IPS DF 6.9 (cell line): ENCODE results near the gene C3orf33.

Experiments
- DNase-seq: peaks from one replicate; pipeline ENCODE4 v3.0.0-alpha.2; 2013; ENCODE audit warnings: low read depth, low spot score
- H3K27ac ChIP-seq: one replicate; pipeline ENCODE4 v1.5.1; 2013; ENCODE audit warnings: low read length, control low read depth
- H3K27me3 ChIP-seq: 2 replicates; pipeline ENCODE4 v1.6.1; 2013; ENCODE audit warnings: mild to moderate bottlenecking, low read length; ENCODE audit not compliant: control insufficient read depth, insufficient read depth
- H3K36me3 ChIP-seq: 2 replicates; pipeline ENCODE4 v1.6.1; 2013; ENCODE audit warnings: low read length; ENCODE audit not compliant: control insufficient read depth, insufficient read depth
- H3K4me1 ChIP-seq: 2 replicates; pipeline ENCODE4 v1.6.1; 2013; ENCODE audit warnings: low read length; ENCODE audit not compliant: control insufficient read depth, insufficient read depth
- H3K4me3 ChIP-seq: 2 replicates; pipeline ENCODE4 v1.5.1; 2013; ENCODE audit warnings: mild to moderate bottlenecking, low read length
- H3K9me3 ChIP-seq: 2 replicates; pipeline ENCODE4 v1.6.1; 2013; ENCODE audit warnings: low read length, inconsistent platforms; ENCODE audit not compliant: control insufficient read depth, insufficient read depth
- WGBS: extraction: QIAGEN DNeasy Blood & Tissue Kit; methylation state at CpG from one replicate; pipeline ENCODE4 v1.1.7; 2013; ENCODE audit warnings: mixed read lengths, missing lambda C conversion rate; ENCODE audit not compliant: insufficient read length, insufficient coverage; 5-methylcytosine and 5-hydroxymethylcytosine counted together

C3orf33 gene

DNA sequence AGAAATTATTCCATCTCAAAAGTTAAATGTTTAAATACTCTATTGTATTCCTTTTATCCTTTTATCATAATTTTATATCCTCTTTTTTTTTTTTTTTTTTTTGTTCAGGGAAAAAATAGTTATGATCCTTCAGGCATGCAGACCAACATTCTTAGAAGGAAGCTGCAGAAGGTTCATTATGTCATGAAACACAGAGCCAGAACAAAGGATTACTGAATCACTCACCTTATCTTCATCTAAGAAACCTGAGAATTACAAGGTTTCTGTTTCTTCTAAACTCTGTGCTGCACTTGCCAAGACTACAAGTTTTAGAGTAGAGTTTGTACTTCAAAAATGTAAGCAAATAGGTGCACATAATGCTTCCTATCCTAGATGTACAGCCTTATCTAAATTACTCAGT is 64.5 kb downstream of the C3orf33 start:
- no peaks in the 10 kb centered on the region for H3K27me3 ChIP-seq
- H3K36me3 ChIP-seq, result no peaks in the 10 kb centered on the region
- H3K27ac ChIP-seq, result no peak overlapping the region
- no peaks in the 10 kb centered on the region for H3K9me3 ChIP-seq
- DNase-seq, result no peak
- 0 out of 2 replicates have a peak, but pooled peaks cover 2% of the 10 kb centered on the region for H3K4me1 ChIP-seq
- no peak overlapping the region for H3K4me3 ChIP-seq

DNA sequence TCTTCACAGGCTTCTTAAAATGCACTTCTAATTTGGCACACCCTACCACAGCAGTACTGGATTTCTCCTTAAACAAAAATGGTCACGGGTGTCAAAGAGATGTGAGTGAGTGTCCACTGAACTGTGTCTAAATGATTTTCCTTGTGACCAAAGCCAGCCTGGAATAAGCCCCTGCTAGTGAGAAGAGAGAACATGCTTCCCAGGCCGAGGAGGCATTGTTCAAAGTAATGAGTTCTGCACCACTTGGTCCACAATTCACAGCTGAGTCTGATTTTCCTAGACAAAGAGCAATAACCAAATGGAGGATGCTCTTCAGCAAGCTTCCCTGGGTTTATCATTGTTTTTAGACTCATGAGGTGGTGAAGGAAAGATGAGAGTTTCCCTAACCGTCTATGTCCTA is 65.0 kb downstream of the C3orf33 start:
- H3K4me3 ChIP-seq, result no peak overlapping the region
- no peak for DNase-seq
- H3K36me3 ChIP-seq, result no peaks in the 10 kb centered on the region
- H3K9me3 ChIP-seq, result no peaks in the 10 kb centered on the region
- H3K4me1 ChIP-seq, result 0 out of 2 replicates have a peak, but pooled peaks cover 2% of the 10 kb centered on the region
- WGBS, result no CpG with 5 or more reads among the region's 3 CpGs
- no peak overlapping the region for H3K27ac ChIP-seq
- H3K27me3 ChIP-seq, result no peaks in the 10 kb centered on the region

DNA sequence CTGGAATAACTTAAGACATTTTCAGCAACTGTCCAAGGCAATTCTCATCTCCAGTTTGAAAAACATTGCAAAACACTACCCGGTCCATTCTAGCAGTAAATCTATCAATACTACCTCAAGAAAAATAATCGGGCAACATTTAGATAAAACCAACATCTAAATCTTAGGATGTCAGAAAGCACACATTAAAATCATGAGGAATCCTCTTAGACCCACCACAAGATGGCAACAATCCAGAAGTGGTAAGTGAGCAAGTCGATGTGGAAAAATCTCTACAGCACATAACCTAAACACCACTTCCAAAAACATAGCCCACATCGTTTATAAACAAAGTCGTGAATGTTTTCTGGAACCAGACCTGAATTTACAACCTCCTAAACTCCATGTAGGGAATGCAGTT is 66.9 kb downstream of the C3orf33 start:
- no peak for DNase-seq
- no CpG with 5 or more reads among the region's 5 CpGs for WGBS
- no peak overlapping the region for H3K27ac ChIP-seq
- H3K27me3 ChIP-seq, result no peaks in the 10 kb centered on the region
- H3K9me3 ChIP-seq, result no peaks in the 10 kb centered on the region
- no peaks in the 10 kb centered on the region for H3K36me3 ChIP-seq
- H3K4me1 ChIP-seq, result 0 out of 2 replicates have a peak, but pooled peaks cover 2% of the 10 kb centered on the region
- H3K4me3 ChIP-seq, result no peak overlapping the region

DNA sequence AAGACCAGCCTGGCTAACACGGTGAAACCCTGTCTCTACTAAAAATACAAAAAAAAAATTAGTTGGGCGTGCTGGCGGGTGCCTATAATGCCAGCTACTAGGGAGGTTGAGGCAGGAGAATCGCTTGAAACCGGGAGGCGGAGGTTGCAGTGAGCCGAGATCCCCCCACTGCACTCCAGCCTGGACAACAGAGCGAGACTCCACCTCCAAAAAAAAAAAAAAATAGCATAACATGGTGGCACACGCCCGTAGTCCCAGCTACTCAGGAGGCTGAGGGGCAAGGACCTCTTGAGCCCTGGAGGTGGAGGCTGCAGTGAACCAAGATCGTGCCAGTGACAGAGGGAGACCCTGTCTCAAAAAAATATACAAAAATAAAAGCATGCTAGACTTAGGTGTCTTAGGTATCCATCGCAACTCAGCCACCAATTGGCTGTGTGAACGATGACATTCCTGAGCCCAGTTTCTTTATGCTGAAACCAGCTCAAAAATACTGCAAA is 67.5 kb downstream of the C3orf33 start:
- Histone ChIP-seq H3K36me3 (no peaks in the 10 kb centered on the region), H3K9me3 (no peaks in the 10 kb centered on the region), H3K4me3 (no peak overlapping the region), H3K27me3 (no peaks in the 10 kb centered on the region), H3K27ac (no peak overlapping the region), H3K4me1 (0 out of 2 replicates have a peak, but pooled peaks cover 2% of the 10 kb centered on the region)
- no CpG with 5 or more reads among the region's 13 CpGs for WGBS
- no peak for DNase-seq

DNA sequence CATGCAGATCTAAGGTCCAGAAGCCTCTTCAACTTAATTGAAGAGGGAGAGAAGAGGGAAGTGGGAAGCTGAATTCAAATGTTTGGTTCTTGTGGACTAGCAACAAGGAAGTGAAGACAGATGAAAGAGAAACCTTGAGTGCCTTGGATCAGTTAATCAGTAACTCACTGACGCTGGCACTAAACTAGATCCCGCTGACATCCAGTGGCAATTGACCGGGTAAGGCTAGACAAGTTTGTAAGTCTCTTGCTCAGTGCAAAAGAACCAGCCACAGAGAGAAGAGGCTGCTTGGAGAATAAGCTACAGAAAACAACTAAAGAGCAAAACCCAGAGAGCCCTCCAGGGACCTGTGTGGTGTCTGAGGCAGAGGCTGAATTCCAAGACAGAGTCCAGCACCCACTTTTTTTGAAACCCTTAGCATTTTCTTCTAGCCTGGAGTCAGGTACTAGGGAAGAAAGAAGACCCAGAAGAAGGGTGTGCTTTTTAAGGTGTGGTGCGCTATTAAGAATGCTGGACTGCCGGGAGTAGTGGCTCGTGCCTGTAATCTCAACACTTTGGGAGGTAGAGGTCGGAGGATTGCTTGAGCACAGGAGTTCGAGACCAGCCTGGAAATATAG is 68.1 kb downstream of the C3orf33 start:
- no peak overlapping the region for H3K4me3 ChIP-seq
- WGBS, result no CpG with 5 or more reads among the region's 8 CpGs
- 0 out of 2 replicates have a peak, but pooled peaks cover 2% of the 10 kb centered on the region for H3K4me1 ChIP-seq
- no peak overlapping the region for H3K27ac ChIP-seq
- H3K9me3 ChIP-seq, result no peaks in the 10 kb centered on the region
- no peaks in the 10 kb centered on the region for H3K36me3 ChIP-seq
- no peak for DNase-seq
- no peaks in the 10 kb centered on the region for H3K27me3 ChIP-seq

GRCh38 chr3:155736381-155736780 is 69.7 kb downstream of the C3orf33 start:
- Histone ChIP-seq H3K4me1 (0 out of 2 replicates have a peak, but pooled peaks cover 2% of the 10 kb centered on the region), H3K27me3 (no peaks in the 10 kb centered on the region), H3K27ac (no peak overlapping the region), H3K9me3 (no peaks in the 10 kb centered on the region), H3K36me3 (no peaks in the 10 kb centered on the region), H3K4me3 (no peak overlapping the region)
- no CpG with 5 or more reads among the region's 4 CpGs for WGBS
- DNase-seq, result no peak

- no peak for DNase-seq
These were observed 75.2 kb downstream of the C3orf33 start for GRCh38 chr3:155730843-155731242.

GRCh38 chr3:155727836-155728235 is 78.2 kb downstream of the C3orf33 start:
- Histone ChIP-seq H3K27me3 (no peaks in the 10 kb centered on the region), H3K27ac (no peak overlapping the region), H3K36me3 (no peaks in the 10 kb centered on the region), H3K4me1 (no peaks in the 10 kb centered on the region), H3K4me3 (no peak overlapping the region), H3K9me3 (no peaks in the 10 kb centered on the region)
- DNase-seq, result no peak
- WGBS, result no CpG with 5 or more reads among the region's 3 CpGs

More at GRCh38 chr3:155730843-155731242, 75.2 kb downstream of the C3orf33 start:
- no peak overlapping the region for H3K27ac ChIP-seq
- H3K4me3 ChIP-seq, result no peak overlapping the region
- no peaks in the 10 kb centered on the region for H3K27me3 ChIP-seq
- no peaks in the 10 kb centered on the region for H3K4me1 ChIP-seq
- H3K9me3 ChIP-seq, result no peaks in the 10 kb centered on the region
- H3K36me3 ChIP-seq, result no peaks in the 10 kb centered on the region
- WGBS, result no CpG with 5 or more reads among the region's 2 CpGs

DNA sequence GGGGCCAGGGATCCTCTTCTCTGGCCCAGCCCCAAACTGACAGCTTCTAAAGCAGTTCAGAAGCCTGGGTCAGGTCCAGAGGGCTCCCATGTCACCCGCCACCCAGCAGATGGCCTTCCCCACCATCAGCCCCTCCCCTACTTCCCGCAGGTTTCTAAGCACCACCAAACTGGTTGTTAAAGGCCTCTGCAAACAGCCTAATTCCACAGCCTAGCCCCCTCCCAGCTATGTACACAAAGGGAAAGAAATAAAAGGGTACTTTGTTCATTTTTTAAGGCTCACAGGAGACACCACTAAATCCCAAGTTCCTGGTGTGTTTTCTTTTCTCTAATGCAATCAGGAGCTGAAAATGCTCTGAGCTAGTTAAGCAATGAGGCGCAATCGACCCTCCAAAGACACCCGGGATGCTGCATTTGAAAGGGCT is 91.8 kb downstream of the C3orf33 start:
- peak; percentile 16 for DNase-seq
- Histone ChIP-seq H3K9me3 (peaks cover 2% of the 10 kb centered on the region), H3K36me3 (no peaks in the 10 kb centered on the region), H3K27ac (no peak overlapping the region), H3K4me3 (no peak overlapping the region), H3K4me1 (no peaks in the 10 kb centered on the region), H3K27me3 (no peaks in the 10 kb centered on the region)
- WGBS, result no CpG with 5 or more reads among the region's 5 CpGs
